Esophagus muscularis mucosa (tissue), 4 donors: Measurements from ENCODE around the gene ST8SIA6. TPM values are rescaled to one million over a fixed set of nuclear protein-coding genes. Genes with fewer than 3 reads are reported as not detected.
A peak's percentile ranks its signal among the peaks of the same experiment; 100 is the strongest.

Source experiments
- DNase-seq: peaks from one replicate; pipeline ENCODE4 v3.0.0-alpha.2; 2017; ENCODE audit errors: extremely low spot score
- H3K27ac ChIP-seq, 4 donors: fragments of 200-600 bp; sonication (generic); replicated peaks in 1 of 4; 1 replicate in 3 of 4; 2 replicates in 1 of 4; pipeline ENCODE4 v1.5.1; 2016 to 2019; ENCODE audit warnings: mild to moderate bottlenecking in 1 of 4
- H3K27me3 ChIP-seq, 4 donors: fragments of 200-600 bp; sonication (generic); one replicate each; pipeline versions ENCODE4 v1.5.1 to v1.6.0; 2016 to 2019
- H3K36me3 ChIP-seq, 4 donors: fragments of 200-600 bp; sonication (generic); one replicate each; pipeline ENCODE4 v1.5.1; 2016 to 2019
- H3K4me1 ChIP-seq, 4 donors: fragments of 200-600 bp; sonication (generic); one replicate each; pipeline ENCODE4 v1.5.1; 2016 to 2019
- H3K4me3 ChIP-seq, 4 donors: fragments of 200-600 bp; sonication (generic); 1 replicate in 2 of 4; 2 replicates in 2 of 4; pipeline ENCODE4 v1.5.1; 2016 to 2019; ENCODE audit warnings: mild to moderate bottlenecking in 4 of 4, moderate library complexity in 1 of 4
- H3K9me3 ChIP-seq, 4 donors: fragments of 200-600 bp; sonication (generic); 1 replicate in 3 of 4; 2 replicates in 1 of 4; pipeline ENCODE4 v1.5.1; 2016 to 2019
- EP300 ChIP-seq: sonication (generic); formaldehyde crosslinking; IDR thresholded peaks from one replicate; pipeline ENCODE4 v1.6.1; 2017; ENCODE audit warnings: antibody characterized with exemption
- POLR2A ChIP-seq: fragments of 450-650 bp; IDR thresholded peaks from one replicate; pipeline ENCODE4 v1.6.1; 2017; ENCODE audit warnings: antibody characterized with exemption, moderate library complexity, mild to moderate bottlenecking, low read depth
- POLR2AphosphoS5 ChIP-seq, 2 donors: sonication (generic); formaldehyde crosslinking; IDR thresholded peaks; one replicate each; pipeline ENCODE4 v1.6.1; 2017; ENCODE audit warnings: antibody characterized with exemption in 2 of 2
- WGBS: methylation state at CpG from one replicate; pipeline ENCODE4 v1.1.5; 2018; 5-methylcytosine and 5-hydroxymethylcytosine counted together
- intact Hi-C: fragments of 100-400 bp; cut with DNase I; formaldehyde crosslinking; loops from one replicate; pipeline ENCODE4 v1.15.1; 2023
- total RNA-seq, 4 donors: library from RNA; depleted of rRNA; stranded (reverse); fragments of >200 nt; gene quantifications; one replicate each; pipeline versions ENCODE4 v1.1.0 to v1.2.1, GENCODE V29; 2016
- TF ChIP-seq, protein P1 (sequence below), 3 experiments: fragments of 200-600 bp in 2 of 3; fragments of 450-650 bp in 1 of 3; sonication (generic) in 2 of 3; IDR thresholded peaks; one replicate each; pipeline ENCODE4 v1.5.1; 2017 to 2019; ENCODE audit warnings: antibody characterized with exemption in 3 of 3, mild to moderate bottlenecking in 2 of 3, moderate library complexity in 1 of 3

Gene ST8SIA6
- total RNA-seq, 4 donors from 2014 or later = 1.2 to 1.8 (median 1.3) TPM

DNA sequence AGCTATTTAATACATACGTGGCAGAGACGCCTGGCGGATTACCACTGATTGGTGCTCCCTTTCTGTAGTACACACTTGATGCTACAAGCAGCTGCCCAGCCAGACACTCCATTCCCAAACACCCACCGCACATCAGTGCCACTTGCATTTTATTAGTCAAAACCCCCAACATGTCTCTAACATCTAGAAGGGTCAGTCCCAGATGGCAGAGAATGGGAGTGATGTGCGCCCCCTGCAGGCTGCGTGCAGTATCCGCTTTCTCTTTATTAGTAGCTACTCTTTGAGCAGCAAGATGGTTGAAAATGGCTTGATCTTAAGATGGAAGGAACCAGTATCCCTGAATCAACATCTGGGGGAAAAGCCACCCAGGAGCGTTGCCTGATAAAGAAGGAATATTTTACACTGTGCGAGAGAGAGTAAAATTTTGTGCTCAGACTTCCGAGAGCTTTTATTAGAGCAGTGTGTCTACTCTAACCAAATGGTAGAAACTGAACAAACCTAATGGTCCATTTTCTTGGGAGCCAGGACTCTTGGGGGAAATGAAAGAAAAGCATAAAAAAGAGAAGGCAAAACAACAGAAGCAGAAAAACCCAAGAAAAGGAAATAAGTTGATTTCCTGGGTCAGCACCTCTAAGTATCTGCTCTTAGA, 78.3 kb downstream of the ST8SIA6 start:
- H3K4me1 ChIP-seq = peaks cover 0 to under 1% (median 0%) of the 10 kb centered on the region in 4 donors
- no peak overlapping the region for H3K27ac ChIP-seq
- no peaks in the 10 kb centered on the region for H3K9me3 ChIP-seq
- intact Hi-C loops = no loop called here
- WGBS = 86% methylated on average over 10 of the region's 10 CpGs
- no peak for DNase-seq
- no peaks in the 10 kb centered on the region for H3K36me3 ChIP-seq
- H3K27me3 ChIP-seq = no peaks in the 10 kb centered on the region
- H3K4me3 ChIP-seq = no peak overlapping the region
- TF ChIP-seq EP300 = no peak
- TF ChIP-seq, protein P1, sequence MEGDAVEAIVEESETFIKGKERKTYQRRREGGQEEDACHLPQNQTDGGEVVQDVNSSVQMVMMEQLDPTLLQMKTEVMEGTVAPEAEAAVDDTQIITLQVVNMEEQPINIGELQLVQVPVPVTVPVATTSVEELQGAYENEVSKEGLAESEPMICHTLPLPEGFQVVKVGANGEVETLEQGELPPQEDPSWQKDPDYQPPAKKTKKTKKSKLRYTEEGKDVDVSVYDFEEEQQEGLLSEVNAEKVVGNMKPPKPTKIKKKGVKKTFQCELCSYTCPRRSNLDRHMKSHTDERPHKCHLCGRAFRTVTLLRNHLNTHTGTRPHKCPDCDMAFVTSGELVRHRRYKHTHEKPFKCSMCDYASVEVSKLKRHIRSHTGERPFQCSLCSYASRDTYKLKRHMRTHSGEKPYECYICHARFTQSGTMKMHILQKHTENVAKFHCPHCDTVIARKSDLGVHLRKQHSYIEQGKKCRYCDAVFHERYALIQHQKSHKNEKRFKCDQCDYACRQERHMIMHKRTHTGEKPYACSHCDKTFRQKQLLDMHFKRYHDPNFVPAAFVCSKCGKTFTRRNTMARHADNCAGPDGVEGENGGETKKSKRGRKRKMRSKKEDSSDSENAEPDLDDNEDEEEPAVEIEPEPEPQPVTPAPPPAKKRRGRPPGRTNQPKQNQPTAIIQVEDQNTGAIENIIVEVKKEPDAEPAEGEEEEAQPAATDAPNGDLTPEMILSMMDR (IDR thresholded peaks at IDR 0.05) = peak in 1 of 3 experiments; percentile 7

DNA sequence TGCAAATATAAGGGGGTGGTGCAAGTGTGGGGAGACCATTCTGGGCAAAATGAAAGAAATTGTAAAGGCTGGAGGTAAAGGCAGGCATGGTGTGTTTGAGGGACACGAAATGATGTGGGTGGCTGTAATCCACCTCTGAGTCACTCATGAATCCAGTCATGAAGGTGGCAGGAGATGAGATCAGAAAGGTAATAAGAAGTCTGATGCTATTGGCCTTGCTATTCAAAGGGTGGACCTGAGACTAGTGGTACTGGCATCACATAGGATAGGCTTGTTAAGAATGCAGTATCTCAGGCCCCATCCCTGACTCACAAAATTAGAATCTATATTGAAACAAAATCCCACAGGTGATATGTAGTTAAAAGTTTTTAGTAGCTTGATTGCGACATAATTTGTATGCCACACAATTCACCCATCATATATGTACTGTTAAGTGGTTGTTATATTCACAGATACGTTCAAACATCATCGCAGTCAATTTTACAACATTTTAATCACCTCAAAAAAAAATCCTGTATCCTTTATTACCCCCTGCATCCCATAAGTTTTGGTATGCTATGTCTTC, 85.6 kb downstream of the ST8SIA6 start:
- intact Hi-C loops = no loop called here
- no peak for DNase-seq
- TF ChIP-seq POLR2AphosphoS5 (IDR thresholded peaks at IDR 0.05) = no peak
- TF ChIP-seq POLR2A = no peak
- no peak for TF ChIP-seq EP300
- TF ChIP-seq, protein P1 (IDR thresholded peaks at IDR 0.05) = no peak
- H3K27ac ChIP-seq = no peak overlapping the region
- no peaks in the 10 kb centered on the region for H3K36me3 ChIP-seq
- H3K27me3 ChIP-seq = no peaks in the 10 kb centered on the region
- H3K4me3 ChIP-seq = no peak overlapping the region
- peaks cover 0 to 9% (median 7%) of the 10 kb centered on the region in 4 donors for H3K9me3 ChIP-seq
- 91% methylated on average over 4 of the region's 4 CpGs for WGBS
- H3K4me1 ChIP-seq = no peaks in the 10 kb centered on the region

DNA sequence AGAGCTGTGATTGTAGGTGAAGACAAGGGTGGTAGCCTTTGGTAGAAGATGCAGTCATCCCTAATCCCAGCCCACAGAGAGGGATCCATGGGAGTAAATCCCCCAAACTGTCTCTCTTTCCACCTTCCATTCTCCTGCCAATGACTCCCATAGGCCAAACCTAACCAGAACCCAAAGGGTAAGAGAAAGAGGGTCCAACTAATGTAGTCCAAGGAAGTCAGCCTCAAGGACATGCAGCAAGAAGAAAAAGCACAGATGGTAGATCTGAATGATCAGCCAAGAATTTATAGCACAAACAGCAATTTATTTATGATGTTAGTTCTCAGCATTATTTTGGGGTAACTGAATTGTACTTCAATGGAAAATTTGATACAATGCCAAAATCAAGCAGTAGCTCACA, 87.7 kb downstream of the ST8SIA6 start:
- peaks cover 0 to 9% (median 7%) of the 10 kb centered on the region in 4 donors for H3K9me3 ChIP-seq
- DNase-seq = no peak
- H3K27ac ChIP-seq = no peak overlapping the region
- TF ChIP-seq, protein P1 (IDR thresholded peaks at IDR 0.05) = no peak
- no peak for TF ChIP-seq EP300
- TF ChIP-seq POLR2AphosphoS5 (IDR thresholded peaks at IDR 0.05) = no peak
- TF ChIP-seq POLR2A = no peak
- no peaks in the 10 kb centered on the region for H3K36me3 ChIP-seq
- H3K4me3 ChIP-seq = no peak overlapping the region
- intact Hi-C loops = no loop called here
- no peaks in the 10 kb centered on the region for H3K27me3 ChIP-seq
- H3K4me1 ChIP-seq = no peaks in the 10 kb centered on the region

DNA sequence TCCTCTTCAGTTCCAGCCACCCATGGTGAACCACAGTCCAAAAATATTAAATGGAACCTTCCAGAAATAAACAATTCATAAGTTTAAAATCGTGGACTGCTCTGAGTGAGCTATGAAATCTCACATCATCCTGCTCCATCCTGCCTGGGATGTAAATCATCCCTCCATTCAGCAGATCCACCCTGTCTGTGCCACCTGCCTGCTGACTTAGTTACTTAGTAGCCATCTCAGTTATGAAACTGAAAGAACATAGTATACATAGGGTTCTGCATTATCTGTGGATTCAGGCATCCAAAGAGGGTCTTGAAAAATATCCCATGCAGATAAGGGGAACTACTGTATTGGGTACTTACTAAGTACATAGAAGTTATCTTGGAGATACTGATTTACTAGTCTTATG, 89.0 kb downstream of the ST8SIA6 start:
- peak; percentile 60 for DNase-seq
- TF ChIP-seq EP300 = no peak
- TF ChIP-seq, protein P1 (IDR thresholded peaks at IDR 0.05) = no peak
- no peak for TF ChIP-seq POLR2A
- TF ChIP-seq POLR2AphosphoS5 (IDR thresholded peaks at IDR 0.05) = no peak
- intact Hi-C loops = no loop called here
- Histone ChIP-seq H3K36me3 (no peaks in the 10 kb centered on the region), H3K27me3 (no peaks in the 10 kb centered on the region), H3K27ac (no peak overlapping the region), H3K4me3 (no peak overlapping the region), H3K4me1 (no peaks in the 10 kb centered on the region), H3K9me3 (peaks cover 0 to 9% (median 7%) of the 10 kb centered on the region in 4 donors)
- WGBS = 55% methylated on average over 1 of the region's 1 CpG

DNA sequence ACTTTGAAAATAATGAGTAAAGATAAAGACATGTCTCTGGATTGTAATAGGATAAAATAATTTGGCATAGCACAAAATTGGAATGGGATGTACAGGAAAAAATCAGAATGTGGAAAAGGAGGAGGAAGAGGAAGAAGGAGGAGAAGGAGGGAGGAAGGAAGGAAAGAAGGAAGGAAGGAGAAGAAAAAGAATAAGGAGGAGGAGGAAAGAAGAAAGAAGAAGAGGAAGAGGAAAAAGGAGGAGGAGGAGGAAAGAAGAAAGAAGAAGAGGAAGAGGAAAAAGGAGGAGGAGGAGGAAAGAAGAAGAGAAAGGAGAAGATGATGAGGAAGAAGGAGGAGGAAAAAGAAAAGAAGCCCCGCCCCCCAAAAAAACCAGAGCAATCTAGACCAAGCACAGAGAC, 95.9 kb downstream of the ST8SIA6 start:
- Histone ChIP-seq H3K27me3 (no peaks in the 10 kb centered on the region), H3K4me3 (no peak overlapping the region), H3K36me3 (no peaks in the 10 kb centered on the region), H3K4me1 (no peaks in the 10 kb centered on the region), H3K9me3 (no peaks in the 10 kb centered on the region), H3K27ac (no peak overlapping the region)
- no peak for DNase-seq
- intact Hi-C loops = no loop called here
- 0% methylated on average over 1 of the region's 1 CpG for WGBS
- no peak for TF ChIP-seq POLR2A
- no peak for TF ChIP-seq EP300
- TF ChIP-seq, protein P1 (IDR thresholded peaks at IDR 0.05) = no peak
- no peak for TF ChIP-seq POLR2AphosphoS5 (IDR thresholded peaks at IDR 0.05)
